Activated T-cell treated with anti-CD3 and anti-CD28 coated beads, Interleukin-2, amount 50 U/mL, for 72 hours (primary cell): ENCODE results near the gene OSER1. TPM values are rescaled to one million over a fixed set of nuclear protein-coding genes. Genes with fewer than 3 reads are reported as not detected.

Source experiments
- ATAC-seq, 2 donors: fragments of 150-1000 bp; cut with Tn5 transposase; replicated peaks in 1 of 2; 2 replicates each; pipeline ENCODE4 v1.10.0; 2021; ENCODE audit warnings: moderate library complexity in 2 of 2, mild to moderate bottlenecking in 1 of 2
- DNase-seq, 2 donors: peaks; one replicate each; pipeline ENCODE4 v3.0.0; 2021 to 2022; ENCODE audit warnings: mixed read lengths in 1 of 2
- H3K27ac Mint-ChIP-seq: one replicate; pipeline ENCODE4 v1.8.0; 2022; ENCODE audit warnings: mild to moderate bottlenecking, moderate library complexity, mixed read lengths
- H3K27me3 Mint-ChIP-seq: one replicate; pipeline ENCODE4 v1.8.0; 2022; ENCODE audit warnings: low read depth, mixed read lengths
- H3K36me3 Mint-ChIP-seq, 2 donors: one replicate each; pipeline ENCODE4 v1.8.0; 2022; ENCODE audit warnings: mixed read lengths in 2 of 2, mild to moderate bottlenecking in 1 of 2; ENCODE audit not compliant: insufficient read depth in 2 of 2
- H3K4me1 Mint-ChIP-seq: one replicate; pipeline ENCODE4 v1.8.0; 2022; ENCODE audit warnings: low read depth, mixed read lengths
- H3K4me3 Mint-ChIP-seq, 2 donors: one replicate each; pipeline ENCODE4 v1.8.0; 2022; ENCODE audit warnings: mild to moderate bottlenecking in 2 of 2, mixed read lengths in 2 of 2, moderate library complexity in 2 of 2
- H3K9me3 Mint-ChIP-seq, 2 donors: one replicate each; pipeline ENCODE4 v1.8.0; 2022; ENCODE audit warnings: mixed read lengths in 2 of 2
- total RNA-seq, 2 donors: library from RNA; stranded (reverse); gene quantifications; one replicate each; pipeline ENCODE4 v1.2.3, GENCODE V29; 2022

Gene OSER1
- total RNA-seq, 2 donors from 2014 or later, result 47.1 to 47.5 TPM

GRCh38 chr20:44153636-44154043 is 56.9 kb downstream of the OSER1 start:
- DNase-seq (no peak), ATAC-seq (peak; percentile 59 to 73)
- Mint-ChIP-seq H3K27ac (no peak overlapping the region), H3K4me1 (peaks cover 10% of the 10 kb centered on the region), H3K27me3 (peaks cover 6% of the 10 kb centered on the region), H3K4me3 (no peak overlapping the region), H3K9me3 (no peaks in the 10 kb centered on the region), H3K36me3 (no peaks in the 10 kb centered on the region)

- H3K4me3 Mint-ChIP-seq, result no peak overlapping the region
- ATAC-seq, result no peak
- no peak overlapping the region for H3K27ac Mint-ChIP-seq
- H3K4me1 Mint-ChIP-seq, result peaks cover 10% of the 10 kb centered on the region
- no peaks in the 10 kb centered on the region for H3K27me3 Mint-ChIP-seq
- no peak for DNase-seq
- H3K36me3 Mint-ChIP-seq, result no peaks in the 10 kb centered on the region
- no peaks in the 10 kb centered on the region for H3K9me3 Mint-ChIP-seq
Measured at GRCh38 chr20:44151621-44152416, 58.8 kb downstream of the OSER1 start.

GRCh38 chr20:44146272-44146671 is 64.3 kb downstream of the OSER1 start:
- DNase-seq (no peak), ATAC-seq (no peak)
- Mint-ChIP-seq H3K4me3 (no peak overlapping the region), H3K27ac (no peak overlapping the region), H3K4me1 (no peaks in the 10 kb centered on the region), H3K27me3 (peaks cover 11% of the 10 kb centered on the region), H3K9me3 (no peaks in the 10 kb centered on the region), H3K36me3 (no peaks in the 10 kb centered on the region)

Other genes starting within 250 kb of the OSER1 start
- under 1 TPM; 0.29 to 0.46 TPM for gene JPH2, start 23.6 kb downstream of the OSER1 start, total RNA-seq
- gene GDAP1L1, start 36.5 kb upstream of the OSER1 start, total RNA-seq, result 1 to 10 TPM in 1 of 2 donors, under 1 TPM in 1; 1.00 to 1.0 TPM
- 1 to 10 TPM; 2.9 to 3.1 TPM for gene FITM2, start 100.4 kb upstream of the OSER1 start, total RNA-seq
- gene R3HDML, start 126.3 kb upstream of the OSER1 start, total RNA-seq, result not detected
- not detected for gene HNF4A, start 144.9 kb upstream of the OSER1 start, total RNA-seq